ENCODE data around the gene LANCL2. TPM values are rescaled to one million over a fixed set of nuclear protein-coding genes. Genes with fewer than 3 reads are reported as not detected.

LANCL2 gene
- total RNA-seq, 1 experiment from 2014 or later: 22.8 TPM

- in situ Hi-C loops (cut with HindIII; ENCODE audit: low pct_unique_long_range_greater_than_20kb, low sequenced_read_pairs): no loop called here
- no peak for DNase-seq (ENCODE audit: low read depth, low spot score)
Observed at GRCh38 chr7:55474944-55475854, 110.1 kb downstream of the LANCL2 start.

GRCh38 chr7:55475855-55476803, 111.0 kb downstream of the LANCL2 start:
- in situ Hi-C loops (cut with HindIII; ENCODE audit: low pct_unique_long_range_greater_than_20kb, low sequenced_read_pairs): no loop called here
- no peak for DNase-seq (ENCODE audit: low read depth, low spot score)

GRCh38 chr7:55476852-55477780, 112.0 kb downstream of the LANCL2 start:
- no peak for DNase-seq (ENCODE audit: low read depth, low spot score)
- in situ Hi-C loops (cut with HindIII; ENCODE audit: low pct_unique_long_range_greater_than_20kb, low sequenced_read_pairs): no loop called here

GRCh38 chr7:55477781-55478374, 112.7 kb downstream of the LANCL2 start:
- in situ Hi-C loops (cut with HindIII; ENCODE audit: low pct_unique_long_range_greater_than_20kb, low sequenced_read_pairs): no loop called here
- no peak for DNase-seq (ENCODE audit: low read depth, low spot score)

- in situ Hi-C loops (cut with HindIII; ENCODE audit: low pct_unique_long_range_greater_than_20kb, low sequenced_read_pairs): no loop called here
- DNase-seq (ENCODE audit: low read depth, low spot score): no peak
Observed at GRCh38 chr7:55478700-55479099, 113.6 kb downstream of the LANCL2 start.

GRCh38 chr7:55481155-55481554, 116.0 kb downstream of the LANCL2 start:
- no peak for DNase-seq (ENCODE audit: low read depth, low spot score)

GRCh38 chr7:55483046-55483445, 117.9 kb downstream of the LANCL2 start:
- DNase-seq (ENCODE audit: low read depth, low spot score): no peak
- in situ Hi-C loops (cut with HindIII; ENCODE audit: low pct_unique_long_range_greater_than_20kb, low sequenced_read_pairs): no loop called here

More at GRCh38 chr7:55481155-55481554, 116.0 kb downstream of the LANCL2 start:
- in situ Hi-C loops (cut with HindIII; ENCODE audit: low pct_unique_long_range_greater_than_20kb, low sequenced_read_pairs): no loop called here

Other genes with a start within 250 kb of the LANCL2 start
- gene VOPP1, start 207.2 kb downstream of the LANCL2 start, total RNA-seq (2014; rRNA removed; shearing (Covaris generic)): 46.5 and 49.9 TPM in 2 replicates